Adrenal gland (tissue), 5 donors: ENCODE measurements around the gene ZNF148.

Experiments used
- CTCF ChIP-seq, 6 experiments: fragments of 450-650 bp in 4 of 6; fragments of 200-600 bp in 2 of 6; sonication (generic) in 1 of 6; IDR thresholded peaks; 1 replicate in 5 of 6; 2 replicates in 1 of 6; pipeline versions ENCODE4 v1.5.1 to v1.8.0; 2016 to 2021; ENCODE audit warnings: antibody characterized with exemption in 6 of 6, mild to moderate bottlenecking in 2 of 6, moderate library complexity in 1 of 6
- POLR2A ChIP-seq, 2 donors: fragments of 450-650 bp; IDR thresholded peaks; one replicate each; pipeline ENCODE4 v1.6.1; 2017; ENCODE audit warnings: antibody characterized with exemption in 2 of 2, mild to moderate bottlenecking in 2 of 2, moderate library complexity in 1 of 2
- donor health status: DM: no; HTN: no; CAD: no.

- TF ChIP-seq POLR2A (IDR thresholded peaks at IDR 0.05): no peak
- TF ChIP-seq CTCF (IDR thresholded peaks at IDR 0.05): no peak
These were observed 35.0 kb downstream of the ZNF148 start for GRCh38 chr3:125340121-125340520.
